Cardiac muscle cell (in vitro differentiated cells and primary cell): Measurements from ENCODE around the gene MAP3K12. TPM values are rescaled to one million over a fixed set of nuclear protein-coding genes. Genes with fewer than 3 reads are reported as not detected.

Experiments
- DNase-seq, 2 donors: peaks; one replicate each; pipeline versions ENCODE4 v3.0.0 to v3.0.0-alpha.2; 2010 to 2017; ENCODE audit warnings: low read depth in 1 of 2, low spot score in 1 of 2
- H3K27ac ChIP-seq: fragments of 200-600 bp; sonication (generic); 2 replicates; pipeline ENCODE4 v1.5.1; 2016
- H3K27me3 ChIP-seq: fragments of 200-600 bp; sonication (generic); 2 replicates; pipeline ENCODE4 v1.6.0; 2016; ENCODE audit warnings: control low read depth
- H3K36me3 ChIP-seq: fragments of 200-600 bp; sonication (generic); 2 replicates; pipeline ENCODE4 v1.5.1; 2016; ENCODE audit warnings: control low read depth
- H3K4me1 ChIP-seq: fragments of 200-600 bp; sonication (generic); 2 replicates; pipeline ENCODE4 v1.8.1; 2017; ENCODE audit warnings: low read depth, mild to moderate bottlenecking, mixed run types
- H3K4me3 ChIP-seq: fragments of 200-600 bp; sonication (generic); 2 replicates; pipeline ENCODE4 v1.5.1; 2016; ENCODE audit warnings: mild to moderate bottlenecking
- H3K9me3 ChIP-seq: fragments of 200-600 bp; sonication (generic); 2 replicates; pipeline ENCODE4 v1.5.1; 2017; ENCODE audit warnings: low read depth, mild to moderate bottlenecking, control low read depth
- CTCF ChIP-seq: IDR thresholded peaks from 2 replicates; pipeline ENCODE4 v1.5.1; 2012; ENCODE audit warnings: low read depth, mild to moderate bottlenecking, low read length
- polyA plus RNA-seq: library from polyadenylated mRNA; unstranded; fragments of >200 nt; fragmentation: Nextera tagmentation; extraction: Ambion mirVana; gene quantifications from 2 replicates; pipeline ENCODE4 v1.2.1, GENCODE V29; 2016
- total RNA-seq: library from RNA; depleted of rRNA; stranded (reverse); fragments of >200 nt; gene quantifications from 2 replicates; pipeline ENCODE4 v1.2.3, GENCODE V29; 2016

MAP3K12 gene
- total and polyA plus RNA-seq, 2 experiments from 2014 or later: 15.1 to 26.1 TPM

DNA sequence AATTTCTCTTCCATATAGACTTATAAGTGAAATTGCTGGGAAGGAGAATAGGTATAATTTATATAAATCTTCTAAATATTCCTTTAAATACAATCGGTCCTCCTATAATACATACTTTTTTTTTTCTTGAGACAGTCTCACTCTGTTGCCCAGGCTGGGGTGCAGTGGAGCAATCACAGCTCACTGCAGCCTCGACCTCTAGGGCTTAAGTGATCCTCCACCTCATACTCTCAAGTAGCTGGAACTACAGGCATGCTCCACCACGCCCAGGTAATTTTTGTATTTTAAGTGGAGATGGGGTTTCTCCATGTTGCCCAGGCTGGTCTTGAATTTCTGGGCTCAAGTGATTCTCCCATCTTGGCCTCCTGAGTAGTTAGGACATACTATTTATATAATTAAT lies 37.7 kb upstream of the MAP3K12 start:
- TF ChIP-seq CTCF: no peak
- no peak for DNase-seq
- Histone ChIP-seq H3K4me1 (no peaks in the 10 kb centered on the region), H3K27me3 (no peaks in the 10 kb centered on the region), H3K36me3 (peaks cover 51% of the 10 kb centered on the region), H3K27ac (no peak overlapping the region), H3K9me3 (no peaks in the 10 kb centered on the region), H3K4me3 (no peak overlapping the region)

- Histone ChIP-seq H3K4me3 (no peak overlapping the region), H3K9me3 (no peaks in the 10 kb centered on the region), H3K4me1 (no peaks in the 10 kb centered on the region), H3K27me3 (no peaks in the 10 kb centered on the region), H3K27ac (no peak overlapping the region), H3K36me3 (peaks cover 58% of the 10 kb centered on the region)
- TF ChIP-seq CTCF: no peak
- no peak for DNase-seq
These were observed 34.2 kb upstream of the MAP3K12 start for GRCh38 chr12:53533471-53533870.

DNA sequence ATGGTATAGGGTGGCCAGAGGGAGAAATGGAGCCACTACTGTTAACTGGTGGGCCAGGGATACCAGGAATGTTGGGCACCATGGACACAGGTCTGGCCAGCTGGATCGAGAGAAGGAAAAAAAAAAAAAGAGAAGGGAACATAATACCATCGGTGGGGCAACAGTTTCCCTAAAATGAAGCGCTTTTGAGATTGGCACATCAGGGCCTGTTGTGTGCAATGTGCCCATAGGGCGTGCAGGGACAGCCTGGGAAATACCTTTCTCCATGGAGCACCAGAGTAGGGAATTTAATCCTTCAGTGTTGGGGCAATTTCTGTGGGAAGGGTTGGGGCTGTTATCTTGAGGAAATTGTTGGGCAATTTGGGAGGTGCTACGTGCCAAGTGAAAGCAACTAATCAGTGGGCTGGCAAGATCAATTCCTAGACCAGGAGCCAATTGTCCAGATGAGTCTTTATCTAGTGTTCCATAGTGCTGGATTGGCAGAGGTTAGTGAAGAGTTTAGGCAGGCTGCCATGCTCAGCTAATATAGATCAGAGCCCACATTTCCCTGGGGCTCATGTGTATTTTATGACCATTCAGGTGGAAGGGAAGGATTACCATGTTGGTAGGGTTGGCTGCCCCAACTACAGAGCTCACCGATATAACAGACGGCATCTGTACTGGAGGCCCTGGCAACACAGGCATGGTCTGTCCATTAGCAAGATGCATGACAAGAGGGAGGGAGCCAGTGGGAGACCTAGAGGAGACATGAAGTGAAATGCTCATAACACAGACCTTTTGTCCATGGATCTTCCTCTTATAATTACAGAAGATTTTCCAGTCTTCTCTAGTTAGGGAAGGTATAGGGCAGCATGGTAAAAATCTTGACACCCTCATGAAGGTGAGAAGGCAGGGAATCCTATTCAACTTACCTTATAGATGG lies 33.5 kb upstream of the MAP3K12 start:
- no peak for TF ChIP-seq CTCF
- no peak for DNase-seq
- peaks cover 57% of the 10 kb centered on the region for H3K36me3 ChIP-seq
- no peaks in the 10 kb centered on the region for H3K9me3 ChIP-seq
- no peaks in the 10 kb centered on the region for H3K27me3 ChIP-seq
- no peaks in the 10 kb centered on the region for H3K4me1 ChIP-seq
- no peak overlapping the region for H3K4me3 ChIP-seq
- H3K27ac ChIP-seq: no peak overlapping the region

GRCh38 chr12:53532021-53532420 lies 32.8 kb upstream of the MAP3K12 start:
- DNase-seq: no peak
- no peak for TF ChIP-seq CTCF
- Histone ChIP-seq H3K9me3 (no peaks in the 10 kb centered on the region), H3K36me3 (peaks cover 53% of the 10 kb centered on the region), H3K27ac (no peak overlapping the region), H3K27me3 (no peaks in the 10 kb centered on the region), H3K4me3 (no peak overlapping the region), H3K4me1 (no peaks in the 10 kb centered on the region)

- Histone ChIP-seq H3K9me3 (no peaks in the 10 kb centered on the region), H3K4me3 (no peak overlapping the region), H3K36me3 (peaks cover 51% of the 10 kb centered on the region), H3K27ac (no peak overlapping the region), H3K27me3 (no peaks in the 10 kb centered on the region), H3K4me1 (no peaks in the 10 kb centered on the region)
- TF ChIP-seq CTCF: no peak
- DNase-seq: no peak
These were observed 31.7 kb upstream of the MAP3K12 start for GRCh38 chr12:53530920-53531319.
